ENCODE data around the gene MRPL20.
"Not testable (repeated sequence)": the region's sequence is repeated elsewhere in the genome, so short reads cannot be mapped to it uniquely, and the experiment has no call there.

Gene MRPL20

DNA sequence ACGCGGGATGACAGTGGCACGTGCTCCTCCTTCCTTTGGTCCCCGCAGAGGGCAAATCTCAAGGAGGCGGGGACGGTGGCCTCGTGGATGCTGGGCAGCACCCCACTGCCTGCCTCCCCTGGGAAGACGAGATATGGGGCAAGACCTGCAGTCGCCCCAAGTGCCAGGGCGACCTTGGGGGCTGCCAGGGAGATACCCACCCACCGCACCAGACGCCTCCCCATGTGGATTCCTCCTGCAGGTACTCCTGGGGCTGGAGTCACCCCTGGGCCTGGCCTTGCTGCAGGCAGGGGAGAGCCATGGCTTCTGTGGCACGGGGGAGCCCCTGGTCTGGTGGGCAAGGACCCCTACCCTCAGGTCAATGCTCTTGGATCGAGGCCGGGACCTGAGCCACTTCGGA lies 26.2 kb downstream of the MRPL20 start:
- DNase-seq = no peak

- DNase-seq = no peak
Observed at GRCh38 chr1:1377540-1378205, 29.4 kb downstream of the MRPL20 start.

GRCh38 chr1:1376551-1377226 lies 30.4 kb downstream of the MRPL20 start:
- no peak for DNase-seq

DNA sequence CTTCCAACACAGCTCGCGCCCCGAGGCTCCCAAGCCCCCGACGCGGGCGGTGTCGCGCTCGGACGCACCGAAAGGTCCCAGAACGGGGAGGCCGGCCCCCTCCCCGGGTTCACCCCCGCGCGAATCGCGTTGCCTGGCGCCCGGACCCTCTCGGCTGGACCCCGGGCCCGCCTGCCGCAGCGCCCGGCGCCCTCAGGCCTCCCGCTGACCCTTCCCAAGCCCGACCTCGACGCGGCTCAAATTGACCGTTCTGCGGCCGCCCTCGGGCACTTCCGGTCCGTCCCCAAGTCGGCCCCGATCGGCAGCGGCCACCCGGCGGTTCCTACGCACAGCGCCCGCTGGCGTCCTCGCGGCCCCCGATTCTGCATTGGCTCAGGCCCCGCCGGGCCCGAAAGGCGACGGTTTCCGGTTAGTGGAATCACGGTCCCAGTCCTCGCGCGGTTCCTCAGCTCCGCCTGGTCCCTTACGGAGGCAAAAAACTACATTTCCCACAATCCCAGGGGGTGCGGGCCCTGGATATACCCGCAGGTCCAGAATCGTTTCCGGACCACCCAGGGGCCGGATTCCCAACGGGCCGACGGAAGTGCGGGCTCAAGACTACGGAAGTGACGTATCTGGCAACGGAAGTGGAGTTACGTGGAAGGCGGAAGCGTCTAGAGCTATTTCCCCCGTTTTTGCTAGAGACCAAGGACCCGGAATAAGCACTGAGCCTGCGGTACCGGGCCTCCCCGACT lies 32.0 kb downstream of the MRPL20 start, which contains the start of gene AURKAIP1:
TSS of gene AURKAIP1 (minus strand) at position 279 of the 734 bp plus-strand sequence. CDS start 451 bp downstream, outside the sequence.
- peak; percentile 99 for DNase-seq

DNA sequence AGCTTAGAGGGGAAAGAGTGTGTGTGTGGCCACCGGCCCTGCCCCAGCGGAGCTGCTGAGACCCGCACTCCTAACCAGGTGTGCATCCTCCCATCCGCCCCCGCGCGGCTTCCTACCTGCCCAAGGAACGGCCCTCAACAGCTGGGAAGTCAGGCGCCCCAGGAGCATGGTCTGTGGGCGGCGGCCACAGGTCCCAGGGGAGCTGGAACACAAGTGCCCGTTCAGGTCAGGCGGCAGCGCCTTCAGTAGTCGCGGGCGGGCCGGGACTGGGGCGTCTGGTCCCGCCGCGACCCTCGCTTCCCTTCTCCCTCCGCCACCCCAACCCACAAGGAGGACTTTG lies 32.5 kb downstream of the MRPL20 start:
- DNase-seq = no peak

DNA sequence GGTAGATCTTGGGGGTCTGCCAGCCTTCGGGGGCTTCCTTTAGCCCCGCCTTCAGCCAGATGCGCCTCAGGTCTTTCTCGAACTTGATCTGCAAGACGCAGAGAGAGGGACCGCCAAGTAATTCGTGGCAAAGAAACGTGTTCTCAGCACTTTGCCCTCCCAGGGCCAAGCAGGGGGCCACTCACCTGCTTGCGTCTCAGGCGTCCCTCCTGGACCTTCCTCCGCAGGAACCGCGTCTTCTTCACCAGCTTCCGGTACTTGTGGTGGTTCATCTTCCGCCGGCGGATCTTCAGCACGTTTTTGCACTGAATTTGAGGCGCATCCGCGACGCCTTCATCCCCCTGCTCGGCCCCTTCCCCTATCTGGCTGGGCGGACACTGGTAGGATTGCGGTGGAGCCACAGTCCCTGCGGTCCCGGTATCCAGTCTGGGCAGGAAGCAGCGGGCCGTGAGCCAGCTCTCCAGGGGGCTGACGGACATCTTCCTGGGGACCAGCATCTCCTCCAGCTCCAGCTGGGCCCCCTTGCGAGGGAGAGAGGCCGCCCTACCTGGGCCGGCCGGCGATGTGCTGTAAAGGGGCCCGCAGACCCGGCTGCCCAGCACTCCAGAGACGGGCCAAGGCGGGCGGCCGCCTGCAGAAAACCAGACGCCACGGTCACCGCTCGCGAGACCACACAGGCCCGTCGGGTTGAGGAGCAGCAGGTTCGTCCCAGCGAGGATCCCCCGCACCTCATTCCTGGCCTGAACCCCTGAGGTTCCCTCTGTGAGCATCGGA lies 33.1 kb downstream of the MRPL20 start:
- DNase-seq = no peak

GRCh38 chr1:1373051-1373814 lies 33.9 kb downstream of the MRPL20 start:
- no peak for DNase-seq

DNA sequence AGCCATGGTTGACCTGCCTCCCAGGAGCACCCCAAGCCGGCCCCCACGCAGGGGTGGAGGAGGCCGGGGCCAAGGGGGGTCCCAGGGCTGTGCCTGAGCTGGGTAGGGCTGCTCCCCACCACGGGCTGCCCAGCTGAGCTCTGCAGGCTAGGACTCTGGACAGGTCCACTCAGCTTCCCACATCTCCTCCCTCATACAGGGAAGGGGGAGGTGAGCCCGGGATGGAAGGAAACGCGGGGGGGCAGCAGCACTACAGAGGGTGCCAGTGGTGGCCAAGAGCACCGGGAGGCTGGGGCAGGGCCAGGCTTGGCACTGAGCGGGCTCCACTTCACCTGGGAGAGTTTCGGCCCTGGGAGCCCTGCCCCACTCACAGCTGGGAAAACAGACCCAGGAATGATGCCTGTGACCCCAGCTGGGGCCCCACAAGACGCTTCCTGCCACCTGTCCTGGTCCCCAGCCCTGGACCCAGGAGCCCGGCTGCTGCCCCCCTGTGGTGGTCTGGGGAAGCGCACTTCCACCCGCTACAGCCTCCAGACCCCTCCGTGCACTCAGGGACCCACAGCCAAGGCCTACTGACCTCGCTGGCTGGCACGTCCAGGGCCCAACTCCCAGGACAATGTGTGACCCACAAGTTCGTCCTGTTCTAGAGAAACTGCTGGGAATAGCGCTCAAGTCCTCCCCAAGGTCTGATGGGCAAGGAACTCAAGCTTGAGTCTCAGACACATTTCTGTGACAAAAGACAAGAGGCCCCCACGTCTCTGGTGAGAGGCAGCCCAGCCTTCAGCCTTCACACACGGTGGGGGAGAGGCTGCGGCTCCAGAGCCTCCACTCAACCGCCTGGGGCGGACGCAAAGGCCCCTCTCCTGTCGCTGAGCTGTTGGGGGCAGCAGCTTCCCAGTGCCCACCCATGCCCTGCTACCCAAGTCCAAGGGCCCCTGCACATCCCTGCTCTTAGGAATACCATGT lies 35.1 kb downstream of the MRPL20 start:
- DNase-seq = peak; percentile 60

DNA sequence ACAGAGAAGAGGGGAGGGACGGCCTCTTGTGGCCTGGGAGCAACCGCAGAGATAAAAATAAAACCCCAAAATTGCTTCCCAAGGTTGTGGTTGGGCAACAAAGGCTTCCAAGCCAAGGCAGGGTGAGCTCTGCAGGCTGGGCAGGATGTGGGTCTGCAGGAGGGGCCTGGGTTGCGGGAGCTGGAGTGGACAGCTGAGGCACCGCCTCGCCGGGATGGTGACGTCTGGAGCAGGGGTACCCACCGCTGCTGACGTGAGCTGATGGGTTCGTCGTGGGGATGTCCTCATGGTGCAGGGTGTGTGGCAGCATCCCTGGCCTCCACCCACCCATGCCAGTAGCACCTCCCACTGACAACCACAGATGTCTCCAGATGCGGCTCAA lies 35.7 kb downstream of the MRPL20 start:
- peak; percentile 43 for DNase-seq

DNA sequence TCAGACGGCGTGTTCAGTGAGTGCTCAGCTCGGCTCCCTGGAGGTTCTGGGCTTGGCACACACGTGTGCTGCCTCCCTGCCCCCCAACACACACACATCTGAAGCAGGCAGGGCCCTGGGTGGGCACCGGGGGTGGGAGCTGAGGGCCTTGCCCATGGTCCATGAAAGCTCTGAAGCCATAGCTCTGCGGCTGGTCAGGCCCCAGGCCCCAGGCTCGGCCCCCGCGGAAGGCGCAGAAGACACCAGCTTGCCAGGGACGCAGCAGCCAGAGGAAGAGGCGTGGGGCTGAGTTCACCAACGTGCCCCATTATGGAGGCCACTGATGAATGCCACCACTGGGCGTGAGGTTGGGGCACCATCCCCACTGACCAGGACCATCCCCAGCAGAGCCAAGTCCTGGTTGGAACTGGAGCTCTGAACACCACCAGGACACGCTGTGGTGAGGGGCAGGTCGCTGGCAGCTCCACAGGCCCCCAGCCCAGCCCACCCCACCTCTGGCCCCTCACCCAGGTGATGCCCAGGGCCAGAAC lies 36.3 kb downstream of the MRPL20 start:
- DNase-seq = no peak

GRCh38 chr1:1370094-1370493 lies 37.0 kb downstream of the MRPL20 start:
- not testable (repeated sequence) for DNase-seq

DNA sequence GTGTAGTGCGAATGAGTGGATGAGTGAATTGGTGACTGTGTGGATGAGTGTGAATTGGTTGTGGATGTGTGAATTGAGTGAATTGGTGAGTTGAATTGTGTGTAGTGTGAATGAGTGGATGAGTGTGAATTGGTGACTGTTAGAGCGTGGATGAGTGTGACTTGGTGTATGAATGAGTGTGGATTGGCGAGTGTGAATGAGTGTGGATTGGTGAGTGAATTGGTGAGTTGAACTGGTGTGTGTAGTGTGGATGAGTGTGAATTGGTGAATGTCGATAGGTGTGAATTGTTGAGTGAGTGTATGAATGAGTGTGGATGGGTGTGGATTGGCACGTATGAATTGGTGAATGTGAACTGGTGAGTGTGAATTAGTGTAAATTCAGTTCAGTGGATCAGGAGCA lies 39.8 kb downstream of the MRPL20 start:
- DNase-seq = no peak

- no peak for DNase-seq
Observed at GRCh38 chr1:1366699-1367066, 40.4 kb downstream of the MRPL20 start.

DNA sequence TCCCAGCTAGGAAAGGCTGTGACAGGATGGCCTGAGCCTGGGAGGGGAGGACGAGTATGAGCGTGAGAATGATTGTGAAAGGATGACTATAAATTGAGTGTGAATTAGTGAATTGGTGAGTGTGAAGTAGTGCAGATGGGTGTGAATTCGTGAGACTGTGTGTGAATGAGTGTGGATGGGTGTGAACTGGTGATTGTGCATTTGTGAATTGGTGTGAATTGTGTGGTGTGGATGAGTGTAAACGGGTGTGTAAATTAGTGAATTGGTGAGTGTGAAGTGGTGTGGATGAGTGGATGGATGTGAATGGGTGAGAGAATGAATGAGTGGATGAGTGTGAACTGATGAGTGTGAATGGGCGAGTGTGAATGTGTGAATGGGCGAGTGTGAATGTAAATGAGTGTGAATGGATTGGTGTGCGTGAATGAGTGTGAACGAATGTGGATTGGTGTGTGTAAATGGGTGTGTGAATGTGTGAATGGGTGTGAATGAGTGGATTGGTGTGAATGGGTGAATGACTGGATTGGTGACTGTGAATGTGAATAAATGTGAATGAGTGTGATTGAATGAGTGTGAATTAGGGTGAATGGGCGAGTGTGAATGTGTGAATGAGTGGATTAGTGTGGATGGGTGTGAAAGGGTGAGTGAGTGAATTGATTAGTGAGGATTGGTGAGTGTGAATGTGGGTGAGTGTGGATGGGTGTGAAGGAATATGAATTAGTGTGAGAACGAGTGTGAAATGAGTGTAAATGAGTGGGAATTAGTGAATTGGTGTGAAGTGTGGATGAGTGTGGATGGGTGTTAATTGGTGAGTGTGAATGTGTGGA lies 41.0 kb downstream of the MRPL20 start:
- no peak for DNase-seq

DNA sequence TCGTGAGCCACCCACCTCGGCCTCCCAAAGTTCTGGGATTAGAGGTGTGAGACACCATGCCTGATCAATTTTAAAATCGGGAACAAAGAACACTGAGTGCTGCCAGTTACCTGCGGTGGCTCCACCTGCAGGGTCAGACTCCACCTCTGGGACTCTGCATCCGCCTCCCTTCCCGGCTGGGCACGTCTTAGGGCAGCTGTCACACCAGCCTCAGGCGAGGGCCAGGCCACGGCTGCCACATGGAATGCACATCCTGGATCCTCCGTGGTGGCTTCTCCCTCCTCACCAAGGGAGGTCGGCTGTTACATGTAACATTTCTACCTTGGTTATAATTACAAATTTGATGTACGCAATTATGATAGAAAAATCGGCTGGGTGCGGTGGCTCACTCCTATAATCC lies 42.8 kb downstream of the MRPL20 start:
- no peak for DNase-seq

DNA sequence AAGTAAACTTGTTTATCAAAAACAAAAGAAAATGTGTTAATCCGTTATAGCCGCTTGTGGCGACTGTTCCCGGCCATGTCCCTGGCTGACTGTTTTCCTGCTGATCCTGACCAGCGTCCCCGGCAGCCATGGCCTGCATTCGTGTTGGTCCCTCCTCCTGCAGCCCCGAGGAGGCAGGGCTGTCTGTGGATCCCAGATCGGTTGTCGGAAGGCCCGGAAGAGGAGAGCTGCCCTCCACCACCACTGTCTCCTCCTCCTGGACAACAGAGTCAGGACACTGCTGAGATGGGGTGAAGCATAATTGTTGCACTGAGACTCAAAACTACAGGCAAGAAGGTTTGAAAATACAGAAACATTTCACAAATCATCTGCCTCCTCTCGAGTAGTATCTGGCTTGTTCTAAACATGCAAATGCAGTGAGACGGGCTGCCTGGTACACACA lies 45.1 kb downstream of the MRPL20 start:
- DNase-seq = no peak

DNA sequence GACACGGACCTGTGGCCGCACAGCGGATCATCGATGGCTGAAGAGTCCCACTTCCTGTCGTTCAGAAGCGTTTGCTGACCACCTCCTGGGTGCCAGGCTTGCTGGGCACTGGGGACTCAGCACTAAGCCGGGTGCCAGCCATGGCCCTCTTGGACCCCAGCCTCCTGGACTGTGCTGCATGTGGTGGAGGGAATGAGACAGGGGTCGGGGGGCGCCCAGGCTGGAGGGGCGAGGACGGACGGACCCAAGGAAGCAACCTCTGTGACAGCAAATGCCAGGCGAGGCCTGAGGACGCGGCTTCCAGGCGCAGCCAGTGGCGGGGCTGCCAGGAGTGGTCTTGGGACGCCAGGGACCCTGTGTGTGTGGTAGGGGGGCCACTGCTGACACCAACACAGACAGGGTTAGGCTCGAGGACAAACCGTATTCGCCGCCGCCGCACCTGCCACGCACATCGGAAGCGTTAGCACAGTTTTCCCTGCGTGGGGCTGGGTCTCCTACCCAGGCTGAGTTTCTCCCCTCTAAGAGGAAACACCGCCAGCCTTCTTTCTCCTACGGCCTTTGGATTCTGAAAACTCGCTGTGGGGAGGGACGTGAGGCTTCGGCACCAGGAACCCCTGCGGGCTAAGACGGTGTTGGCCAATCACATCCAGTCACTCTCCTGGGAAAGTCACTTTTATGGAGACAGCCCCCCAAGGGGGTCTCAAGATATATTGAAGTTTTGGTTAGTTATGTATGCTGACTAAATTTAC lies 45.7 kb downstream of the MRPL20 start:
- DNase-seq = no peak

- no peak for DNase-seq
Observed at GRCh38 chr1:1360506-1361169, 46.5 kb downstream of the MRPL20 start.
